Hepatic stellate cell (primary cell): Measurements from ENCODE around the gene KIF5C.

ENCODE experiments used
- DNase-seq: peaks from one replicate; pipeline ENCODE4 v3.0.0; 2011; ENCODE audit warnings: low spot score

KIF5C gene

DNA sequence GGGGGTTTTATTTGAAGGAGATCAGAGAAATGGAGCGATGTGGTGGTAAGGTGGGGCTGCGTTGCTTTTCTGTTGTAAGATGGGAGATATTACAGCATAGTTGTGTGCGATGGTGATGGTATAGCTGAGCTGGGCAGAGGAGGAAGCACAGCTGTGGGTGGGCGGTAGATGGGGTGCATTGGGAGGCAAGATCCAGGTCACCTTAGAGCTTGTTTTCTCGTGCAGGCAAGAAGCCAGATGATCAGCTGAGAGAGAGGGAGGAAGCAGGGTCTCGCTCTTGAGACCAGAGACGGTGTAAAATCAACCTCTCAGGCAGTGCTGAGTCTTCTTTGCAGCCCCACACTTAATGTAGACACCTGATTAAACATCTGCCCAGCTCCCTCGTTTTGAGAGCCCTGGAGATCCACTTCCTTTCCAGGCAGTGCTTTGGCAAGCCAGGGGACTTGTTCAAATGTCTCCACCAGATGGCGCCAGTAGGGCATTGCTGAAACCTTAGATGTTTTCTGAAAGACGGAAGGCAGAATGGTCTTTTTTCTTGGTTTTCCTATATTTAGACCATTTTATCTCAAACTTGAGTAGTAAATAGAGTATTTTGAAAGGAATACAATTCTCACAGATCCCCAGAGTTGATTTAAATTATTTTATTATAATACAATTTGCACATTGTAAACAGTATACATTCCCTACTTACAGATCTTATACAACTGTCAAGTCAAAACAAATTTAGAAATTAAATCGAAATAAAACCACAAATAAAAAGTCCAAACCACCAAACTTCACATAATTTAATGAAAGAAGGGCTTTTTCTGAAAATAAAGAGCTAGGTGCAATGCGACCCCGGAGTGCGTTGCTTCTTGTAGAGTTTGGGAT is 142.3 kb downstream of the KIF5C start:
- peak; percentile 78 for DNase-seq

DNA sequence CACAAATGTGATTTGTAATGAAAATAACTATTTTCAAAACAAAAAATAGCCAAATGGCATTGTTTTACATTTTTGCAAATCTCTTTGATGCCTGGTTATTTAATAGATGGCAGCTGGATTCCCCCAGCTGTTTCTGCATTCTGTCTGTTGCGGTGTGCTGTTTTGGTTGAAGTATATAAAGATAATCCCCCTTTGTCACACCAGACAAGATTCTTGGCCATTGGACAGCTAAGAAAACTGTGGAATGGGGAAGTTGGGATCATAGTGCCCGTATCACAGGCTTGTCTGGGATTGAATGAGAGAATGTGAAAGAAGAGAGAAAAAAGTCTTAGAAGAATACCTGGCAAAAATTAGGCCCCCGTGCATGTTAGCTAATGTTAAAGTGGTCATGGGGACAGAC is 144.0 kb downstream of the KIF5C start:
- no peak for DNase-seq

DNA sequence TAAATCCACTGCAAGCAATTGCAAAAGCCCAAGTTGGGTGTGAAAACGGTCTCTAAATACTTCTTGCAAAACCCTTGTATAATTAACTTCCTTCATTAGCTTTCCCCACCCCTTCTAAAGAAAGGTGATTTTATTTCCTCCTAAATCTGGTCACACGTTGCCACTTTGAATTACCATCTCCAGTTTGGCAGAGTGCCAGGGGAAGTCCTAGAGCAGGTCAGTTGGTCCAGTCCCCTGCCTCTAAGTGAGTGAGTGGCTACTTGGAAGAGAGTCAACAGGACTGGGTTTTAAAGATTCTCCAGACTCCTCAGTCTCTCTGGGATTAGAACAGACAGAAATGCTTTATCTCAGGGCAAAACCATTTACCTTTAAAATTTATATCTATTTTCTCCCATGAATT is 144.7 kb downstream of the KIF5C start:
- DNase-seq: no peak

DNA sequence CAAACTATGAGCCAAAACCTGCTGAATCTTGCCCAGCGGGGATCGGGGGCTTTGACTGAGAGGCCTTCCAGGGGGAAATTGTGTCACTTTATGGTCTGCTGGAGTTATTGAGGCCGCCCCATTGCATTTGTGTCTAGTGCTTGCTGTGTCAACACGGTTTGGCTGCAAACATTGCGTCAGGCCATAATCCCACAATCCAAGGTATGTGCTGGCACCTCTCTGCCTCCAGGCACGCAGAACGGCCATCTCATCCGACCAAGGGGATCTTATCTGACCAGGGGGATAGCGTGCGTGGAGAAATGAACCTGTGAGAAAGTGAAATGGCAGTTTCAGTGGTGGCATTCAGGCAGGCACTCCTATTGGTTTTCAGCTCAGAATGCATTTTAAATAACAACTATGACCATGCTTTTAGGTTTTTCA is 145.4 kb downstream of the KIF5C start:
- no peak for DNase-seq

DNA sequence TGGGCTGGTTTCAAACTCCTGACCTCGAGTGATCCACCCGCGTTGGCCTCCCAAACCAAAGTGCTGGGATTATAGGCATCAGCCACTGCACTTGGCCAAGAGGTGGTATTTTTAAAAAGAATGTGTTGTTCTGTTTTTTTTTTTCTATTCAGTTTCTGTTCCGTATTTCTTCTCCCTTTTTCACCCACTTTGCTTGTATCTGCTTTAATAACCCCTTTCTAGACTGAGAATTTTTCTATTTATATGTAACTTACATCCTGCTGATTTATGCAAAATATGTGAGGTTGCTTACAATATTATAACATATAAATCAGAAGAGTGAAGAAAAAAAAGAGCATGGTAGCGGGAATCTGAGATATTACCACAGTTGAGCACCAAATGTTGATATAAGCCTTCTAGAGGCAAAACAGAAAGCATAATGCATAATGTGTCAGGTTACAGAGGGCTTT is 146.3 kb downstream of the KIF5C start:
- no peak for DNase-seq

DNA sequence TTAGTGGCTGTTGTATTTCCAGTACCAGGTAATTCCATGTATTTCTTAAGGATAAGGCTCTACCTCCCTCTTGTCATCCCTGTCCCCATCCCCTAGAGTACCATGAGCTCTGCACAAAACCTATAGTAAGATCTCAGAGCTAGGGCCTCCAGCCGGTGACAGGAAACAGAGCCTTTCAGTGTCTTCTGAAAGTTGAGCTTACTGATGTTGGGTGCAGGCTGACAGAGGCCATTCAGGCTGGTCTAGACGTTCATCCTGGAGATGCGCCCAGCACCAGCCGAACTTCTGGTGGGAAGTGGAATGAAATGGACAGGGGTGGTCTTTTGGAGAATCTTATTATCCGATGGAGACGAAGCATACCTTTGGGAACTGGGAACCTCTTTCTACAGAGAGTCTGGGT is 146.7 kb downstream of the KIF5C start:
- no peak for DNase-seq

DNA sequence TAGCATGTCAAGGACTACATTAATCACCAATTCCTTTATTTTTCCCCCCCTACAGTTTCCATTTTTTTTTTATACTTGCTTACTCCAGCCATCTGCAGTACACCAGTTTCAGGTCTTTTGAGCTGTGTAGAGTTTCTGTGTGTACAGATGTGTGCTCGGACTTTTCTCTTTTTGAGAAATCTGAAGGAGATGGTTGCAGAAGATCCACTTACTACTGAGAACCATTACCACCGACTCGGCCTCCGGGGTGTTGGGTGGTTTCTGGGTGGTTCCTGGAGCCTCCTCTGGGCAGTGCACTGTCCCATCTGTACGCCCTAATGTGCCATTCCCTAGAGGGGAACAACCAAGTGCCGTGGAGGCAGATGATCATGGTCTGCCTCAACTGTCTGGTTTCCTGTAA is 148.1 kb downstream of the KIF5C start:
- no peak for DNase-seq

DNA sequence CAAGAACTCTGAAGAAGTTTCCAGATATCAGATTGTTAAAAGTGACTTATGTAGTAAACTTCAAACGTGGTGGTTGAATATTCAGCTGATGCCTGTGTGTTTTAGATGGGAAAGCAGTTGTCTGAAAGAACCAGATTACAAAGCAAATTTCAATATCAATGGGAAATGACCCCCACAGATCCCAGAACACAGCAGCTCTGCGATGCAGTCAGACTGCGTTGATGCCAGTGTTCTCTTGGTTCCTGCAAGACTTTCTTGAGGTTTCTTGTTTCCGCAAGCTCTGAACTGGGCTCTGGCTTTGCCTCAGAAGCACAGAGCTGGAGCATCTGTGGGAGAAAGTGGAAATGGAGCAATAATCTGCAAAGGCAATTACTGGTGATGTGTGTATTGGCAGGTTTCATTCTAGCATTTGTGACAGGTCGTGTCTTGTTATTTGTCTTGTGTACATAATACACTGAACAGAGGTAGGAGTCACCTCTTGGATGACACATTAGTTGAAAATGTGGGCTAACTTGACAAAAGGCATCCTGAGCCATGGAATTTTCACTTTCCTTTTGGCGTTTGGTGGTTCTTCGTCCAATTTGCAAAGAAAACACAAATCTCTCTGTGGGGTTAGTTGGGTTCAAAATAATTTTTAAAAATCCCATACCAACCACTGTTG is 152.7 kb downstream of the KIF5C start:
- no peak for DNase-seq

DNA sequence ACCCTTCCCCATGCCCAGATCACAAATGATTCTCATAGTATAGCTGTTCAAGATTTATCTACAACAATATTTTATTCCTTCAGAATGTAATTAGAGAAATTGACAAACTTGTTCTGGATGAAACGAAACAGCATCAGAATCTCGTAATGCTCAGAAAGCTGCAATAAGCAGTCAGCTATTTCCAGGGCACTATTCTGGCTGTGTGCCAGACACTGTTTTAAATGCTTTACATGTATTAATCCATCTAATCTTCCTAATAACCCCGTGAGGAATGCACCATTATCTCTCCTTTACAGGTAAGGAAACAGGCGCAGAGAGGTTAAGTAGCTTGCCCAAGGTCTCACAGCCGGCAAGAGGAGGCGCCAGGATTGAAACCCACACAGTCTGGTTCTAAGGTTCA is 153.3 kb downstream of the KIF5C start:
- no peak for DNase-seq

DNA sequence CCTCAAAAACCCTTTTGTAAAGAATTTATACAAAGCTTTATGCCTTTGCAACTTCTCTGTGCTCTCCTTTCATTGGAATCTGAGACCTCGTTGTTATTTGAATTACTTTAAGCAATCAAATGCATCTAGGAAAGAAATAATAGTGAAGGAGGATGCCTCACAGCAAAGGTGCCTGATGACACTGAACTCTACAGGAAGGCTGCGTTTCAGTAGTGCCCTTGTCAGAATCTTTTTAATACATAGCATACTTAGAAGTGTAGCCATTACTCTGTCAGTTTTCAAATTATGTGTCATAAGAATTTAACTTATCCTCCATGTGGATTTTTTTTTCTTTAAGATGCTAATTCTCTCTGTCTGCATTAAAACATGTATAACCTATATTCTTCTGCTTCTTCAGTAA is 153.9 kb downstream of the KIF5C start:
- DNase-seq: no peak

- DNase-seq: no peak
These were observed 154.4 kb downstream of the KIF5C start for GRCh38 chr2:149029307-149029965.

- no peak for DNase-seq
These were observed 156.4 kb downstream of the KIF5C start for GRCh38 chr2:149031396-149031795.

DNA sequence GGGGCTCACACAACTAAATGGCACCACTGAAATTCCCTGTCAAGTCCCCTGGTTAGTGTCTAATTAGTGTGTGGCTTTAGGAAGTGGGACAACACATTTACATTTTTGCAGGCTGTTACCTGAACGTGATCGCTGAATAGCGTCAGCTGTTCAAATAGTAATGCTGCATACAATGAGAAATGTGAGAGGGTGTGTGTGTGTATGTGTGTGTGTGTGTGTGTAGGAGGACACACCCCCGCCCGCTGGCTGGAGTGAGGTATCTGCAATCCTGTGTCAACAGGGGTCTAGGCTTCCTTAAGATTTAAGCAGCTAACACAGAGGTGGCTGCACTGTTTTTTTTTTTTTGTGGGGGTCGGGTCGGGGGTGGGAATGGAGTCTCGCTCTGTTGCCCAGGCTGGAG is 158.7 kb downstream of the KIF5C start:
- no peak for DNase-seq

GRCh38 chr2:149034406-149034805 is 159.4 kb downstream of the KIF5C start:
- no peak for DNase-seq

DNA sequence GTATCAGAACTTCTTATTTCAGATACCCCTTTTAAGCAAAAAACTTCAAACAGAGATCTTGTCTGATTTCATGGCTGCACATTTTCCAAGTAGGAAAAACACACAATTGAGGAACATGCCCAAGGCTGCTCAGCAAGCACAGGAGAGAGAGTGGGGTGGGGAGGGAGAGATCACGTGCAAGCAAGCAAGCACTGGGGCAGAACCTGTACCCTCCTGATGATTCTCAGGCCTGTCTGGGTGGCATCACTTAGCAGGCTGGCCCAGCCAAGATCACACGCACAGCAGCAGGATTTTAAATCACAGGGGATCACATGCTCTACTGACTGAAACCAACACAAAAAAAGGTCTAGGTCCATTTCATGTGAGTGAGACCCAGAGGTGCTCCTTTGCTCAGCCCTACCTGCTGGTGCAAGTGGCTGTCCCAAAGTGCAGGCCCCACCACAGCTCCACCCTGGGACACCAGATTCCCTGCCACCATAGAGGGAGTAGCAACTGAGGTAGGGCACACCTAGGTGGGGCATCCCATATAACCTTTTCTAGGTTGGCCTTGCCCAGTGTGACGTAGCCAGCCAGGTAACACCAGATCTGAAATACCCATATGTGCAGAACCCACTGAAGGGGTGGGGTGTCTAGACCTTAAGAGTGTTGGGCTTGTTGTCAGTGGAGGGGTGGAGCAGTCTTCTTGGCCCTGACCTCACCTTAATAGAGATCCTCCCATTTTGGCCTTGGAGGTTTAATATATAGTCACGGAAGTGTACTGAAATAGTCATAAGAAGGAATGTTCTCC is 161.7 kb downstream of the KIF5C start:
- DNase-seq: no peak

DNA sequence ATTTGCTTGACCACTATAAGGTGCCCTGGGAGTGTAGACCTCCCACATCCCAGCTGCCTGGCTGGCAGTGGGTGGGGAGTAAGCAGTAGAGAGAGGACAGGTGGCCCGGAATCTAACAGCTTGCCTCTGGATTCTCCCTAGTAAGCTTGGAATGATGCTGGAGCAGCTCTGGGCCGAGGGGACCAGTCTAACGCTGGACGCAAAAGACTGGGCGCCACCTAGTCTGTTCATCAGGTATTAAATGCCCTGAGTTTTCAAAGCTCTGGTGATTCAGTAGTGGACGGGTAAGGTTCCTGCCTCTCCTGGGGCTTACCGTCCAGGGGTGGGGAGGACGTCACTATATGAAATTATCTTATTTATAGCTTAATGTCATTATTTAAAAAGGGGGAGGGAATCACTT is 162.8 kb downstream of the KIF5C start:
- DNase-seq: no peak

GRCh38 chr2:149038442-149039212 is 163.6 kb downstream of the KIF5C start, which contains the start of gene LYPD6B:
TSS of gene LYPD6B (plus strand) at chr2:149038699. CDS start at chr2:149130949, 92,250 bp downstream.
- peak; percentile 27 for DNase-seq

- no peak for DNase-seq
These were observed 164.2 kb downstream of the KIF5C start for GRCh38 chr2:149039213-149039724.

- no peak for DNase-seq
These were observed 165.4 kb downstream of the KIF5C start for GRCh38 chr2:149040451-149040850.

DNA sequence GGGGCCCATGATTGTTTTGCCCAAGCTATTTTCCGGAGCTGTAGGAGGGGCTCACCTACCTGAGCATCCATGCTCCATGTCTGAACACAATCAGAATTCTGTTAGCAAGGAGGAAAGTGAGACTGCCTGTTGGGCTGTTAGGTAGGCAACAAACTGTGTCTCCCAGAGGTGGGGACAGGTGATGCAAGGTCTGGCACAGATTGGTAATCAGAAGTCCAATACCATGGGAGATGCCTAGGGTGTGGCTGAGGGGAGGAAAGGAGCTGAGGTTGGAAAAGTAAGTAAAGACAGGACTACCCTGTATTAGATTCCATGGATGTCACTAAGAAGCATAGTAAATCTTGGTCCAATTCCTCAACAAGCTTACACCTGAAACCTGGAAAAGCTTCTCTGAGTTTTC is 166.5 kb downstream of the KIF5C start:
- DNase-seq: no peak

DNA sequence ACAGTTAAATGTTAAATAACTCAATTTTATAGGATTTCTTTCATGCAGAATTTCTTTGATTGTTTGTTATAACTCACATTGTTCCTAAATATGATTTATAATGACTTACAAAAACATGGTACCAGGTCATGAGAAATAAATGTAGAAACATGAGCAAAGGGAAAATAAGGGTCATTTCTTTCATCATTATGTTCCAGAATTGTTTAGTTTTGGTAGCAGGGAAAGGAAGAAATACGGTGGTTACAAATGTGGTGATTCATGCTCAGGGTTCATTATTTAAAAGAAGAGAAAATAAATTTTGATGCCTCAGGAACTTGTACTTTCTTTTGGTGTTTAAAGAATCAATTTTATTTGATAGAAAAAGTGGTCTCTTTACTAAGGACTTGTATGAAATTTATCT is 167.9 kb downstream of the KIF5C start:
- DNase-seq: no peak
